CD4-positive, CD25-positive, alpha-beta regulatory T cell (primary cell): ENCODE measurements around the gene OAF. TPM values are rescaled to one million over a fixed set of nuclear protein-coding genes. Genes with fewer than 3 reads are reported as not detected.
"Not testable (repeated sequence)": the region's sequence is repeated elsewhere in the genome, so short reads cannot be mapped to it uniquely, and the experiment has no call there.

Source experiments
- ATAC-seq, 2 donors: fragments of 150-1000 bp; cut with Tn5 transposase; one replicate each; pipeline ENCODE4 v1.10.0; 2021; ENCODE audit warnings: low read depth in 2 of 2, moderate number of reproducible peaks in 2 of 2, moderate library complexity in 1 of 2
- DNase-seq, 3 donors: peaks; one replicate each; pipeline versions ENCODE4 v3.0.0 to v3.0.0-alpha.2; 2012 to 2022; ENCODE audit warnings: mixed read lengths in 1 of 3
- H3K27ac ChIP-seq: one replicate; pipeline ENCODE4 v1.7.0; 2013; ENCODE audit warnings: mild to moderate bottlenecking, low read length; ENCODE audit not compliant: insufficient read depth, poor library complexity, severe bottlenecking
- H3K27me3 ChIP-seq: one replicate; pipeline ENCODE4 v1.7.0; 2013; ENCODE audit warnings: low read length; ENCODE audit not compliant: control insufficient read depth, insufficient read depth
- H3K36me3 ChIP-seq: one replicate; pipeline ENCODE4 v1.7.0; 2013; ENCODE audit warnings: mild to moderate bottlenecking, low read length, moderate library complexity; ENCODE audit not compliant: control insufficient read depth, insufficient read depth
- H3K4me1 ChIP-seq: 2 replicates; pipeline ENCODE4 v1.7.0; 2013; ENCODE audit warnings: mild to moderate bottlenecking, low read length; ENCODE audit not compliant: insufficient read depth, control insufficient read depth, poor library complexity, severe bottlenecking
- H3K4me3 ChIP-seq: one replicate; pipeline ENCODE4 v1.7.0; 2013; ENCODE audit warnings: low read depth, mild to moderate bottlenecking, low read length, moderate library complexity
- H3K9me3 ChIP-seq, 2 experiments: 1 replicate in 1 of 2; 2 replicates in 1 of 2; pipeline ENCODE4 v1.7.0; 2013; ENCODE audit warnings: low read length in 2 of 2, mild to moderate bottlenecking in 1 of 2, moderate library complexity in 1 of 2; ENCODE audit not compliant: control insufficient read depth in 2 of 2
- H3K27ac Mint-ChIP-seq, 3 donors: one replicate each; pipeline ENCODE4 v1.8.0; 2020 to 2022; ENCODE audit warnings: mild to moderate bottlenecking in 3 of 3, mixed read lengths in 3 of 3, moderate library complexity in 2 of 3
- H3K27me3 Mint-ChIP-seq: one replicate; pipeline ENCODE4 v1.8.0; 2022; ENCODE audit warnings: mild to moderate bottlenecking, mixed read lengths
- H3K36me3 Mint-ChIP-seq: one replicate; pipeline ENCODE4 v1.8.0; 2020; ENCODE audit warnings: mixed read lengths
- H3K4me1 Mint-ChIP-seq, 4 donors: one replicate each; pipeline ENCODE4 v1.8.0; 2020 to 2022; ENCODE audit warnings: mixed read lengths in 4 of 4, mild to moderate bottlenecking in 1 of 4
- H3K4me3 Mint-ChIP-seq, 4 donors: one replicate each; pipeline ENCODE4 v1.8.0; 2020 to 2022; ENCODE audit warnings: mild to moderate bottlenecking in 4 of 4, mixed read lengths in 4 of 4, moderate library complexity in 3 of 4
- H3K9me3 Mint-ChIP-seq, 7 donors: one replicate each; pipeline ENCODE4 v1.8.0; 2020 to 2022; ENCODE audit warnings: mixed read lengths in 7 of 7, mild to moderate bottlenecking in 3 of 7, moderate library complexity in 2 of 7
- polyA plus RNA-seq, 4 donors: library from polyadenylated mRNA; unstranded; fragments of 300-500 nt; fragmentation: Illumina TruSeq; gene quantifications; one replicate each; pipeline ENCODE4 v1.2.3, GENCODE V29; 2021
- total RNA-seq: library from RNA; stranded (reverse); gene quantifications from one replicate; pipeline ENCODE4 v1.2.3, GENCODE V29; 2022

The OAF gene
- total and polyA plus RNA-seq, 5 donors from 2014 or later = 0.38 to 1.2 (median 0.54) TPM

DNA sequence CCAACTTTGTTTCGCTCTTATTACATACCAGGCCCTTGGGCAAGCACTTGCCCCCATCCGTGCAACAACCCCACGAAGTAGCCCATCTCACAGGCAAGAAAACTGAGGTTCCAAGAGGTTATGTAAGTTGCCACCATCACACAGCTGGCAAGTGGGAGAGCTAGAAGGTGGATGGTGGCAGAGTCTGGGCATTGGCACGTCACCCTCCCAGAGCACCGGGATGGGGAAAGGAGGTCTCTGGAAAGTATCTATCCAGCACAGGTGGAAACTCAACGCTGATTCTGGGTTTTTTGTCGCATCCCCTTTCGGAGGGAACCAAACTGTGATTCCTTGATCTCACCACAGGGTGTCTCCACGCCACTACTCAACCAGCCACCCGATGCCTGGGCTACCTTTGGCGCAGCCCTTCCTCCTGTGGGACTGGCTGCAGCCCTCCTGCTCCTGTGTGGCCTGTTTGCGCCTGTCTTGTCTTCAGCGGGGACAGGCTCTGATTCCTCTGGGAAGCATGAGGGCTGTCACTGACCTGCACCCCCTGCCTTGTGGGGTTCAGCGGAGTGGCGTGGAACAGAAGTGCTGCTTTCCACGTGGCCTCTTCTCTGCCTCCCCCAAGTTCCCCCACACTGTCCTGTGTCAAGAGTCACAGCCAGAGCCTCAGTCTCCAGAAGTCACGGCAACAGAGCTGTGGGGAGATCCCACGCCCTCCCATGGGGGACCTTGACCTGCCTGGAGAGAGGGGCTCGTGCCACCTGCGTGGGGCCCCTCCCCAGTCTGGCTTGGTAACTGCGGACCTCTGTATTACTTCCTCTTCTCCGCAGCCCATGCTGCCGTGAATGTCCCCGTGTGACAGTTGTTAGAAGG is 38.5 kb upstream of the OAF start:
- peak; percentile 31 to 42 for ATAC-seq
- H3K4me3 ChIP-seq = no peak overlapping the region
- Mint-ChIP-seq H3K4me3 (no peak overlapping the region), H3K9me3 (peaks cover 0 to 3% (median 0%) of the 10 kb centered on the region in 7 donors), H3K27me3 (peaks cover 53% of the 10 kb centered on the region), H3K27ac (no peak overlapping the region), H3K4me1 (peaks cover 0 to 9% (median 2%) of the 10 kb centered on the region in 4 donors), H3K36me3 (no peaks in the 10 kb centered on the region)
- DNase-seq = peak in 2 of 3 donors; percentile 7 to 40
- peaks cover 11% of the 10 kb centered on the region for H3K27me3 ChIP-seq
- peaks cover 10% of the 10 kb centered on the region for H3K4me1 ChIP-seq
- H3K36me3 ChIP-seq = no peaks in the 10 kb centered on the region
- no peak overlapping the region for H3K27ac ChIP-seq
- no peaks in the 10 kb centered on the region for H3K9me3 ChIP-seq

- H3K36me3 Mint-ChIP-seq = no peaks in the 10 kb centered on the region
- Histone ChIP-seq H3K4me1 (peaks cover 10% of the 10 kb centered on the region), H3K36me3 (no peaks in the 10 kb centered on the region), H3K4me3 (no peak overlapping the region), H3K27me3 (peaks cover 9% of the 10 kb centered on the region), H3K9me3 (no peaks in the 10 kb centered on the region), H3K27ac (no peak overlapping the region)
- DNase-seq (no peak), ATAC-seq (no peak)
- no peak overlapping the region for H3K4me3 Mint-ChIP-seq
- peaks cover 0 to 9% (median 2%) of the 10 kb centered on the region in 4 donors for H3K4me1 Mint-ChIP-seq
- H3K27me3 Mint-ChIP-seq = peaks cover 50% of the 10 kb centered on the region
- H3K9me3 Mint-ChIP-seq = no peaks in the 10 kb centered on the region
- H3K27ac Mint-ChIP-seq = no peak overlapping the region
These were observed 37.7 kb upstream of the OAF start for GRCh38 chr11:120173019-120173705.

DNA sequence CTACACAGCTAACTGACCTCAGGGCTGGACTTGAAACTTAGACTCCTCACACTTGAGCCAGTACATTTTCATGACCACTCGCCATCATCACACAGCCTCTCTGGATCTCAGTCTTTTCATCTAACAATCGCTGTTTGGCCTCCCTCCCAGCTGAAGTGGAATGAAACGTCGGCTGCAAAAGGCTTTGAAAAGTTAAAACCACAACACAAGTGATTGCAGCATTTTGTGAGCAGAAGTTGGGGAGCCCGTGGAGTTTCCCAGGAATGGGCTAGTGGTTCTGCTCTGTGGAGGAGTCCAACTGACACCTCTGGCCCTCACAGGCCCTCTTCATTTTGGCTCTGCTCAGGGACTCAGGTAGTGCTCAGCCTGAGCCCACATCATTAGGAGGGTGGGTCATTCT is 37.0 kb upstream of the OAF start:
- Histone ChIP-seq H3K27me3 (peaks cover 9% of the 10 kb centered on the region), H3K27ac (no peak overlapping the region), H3K4me3 (no peak overlapping the region), H3K9me3 (no peaks in the 10 kb centered on the region), H3K4me1 (peaks cover 7% of the 10 kb centered on the region), H3K36me3 (no peaks in the 10 kb centered on the region)
- no peak overlapping the region for H3K4me3 Mint-ChIP-seq
- no peak for ATAC-seq
- no peak overlapping the region for H3K27ac Mint-ChIP-seq
- DNase-seq = no peak
- peaks cover 44% of the 10 kb centered on the region for H3K27me3 Mint-ChIP-seq
- peaks cover 0 to 5% (median 2%) of the 10 kb centered on the region in 4 donors for H3K4me1 Mint-ChIP-seq
- no peaks in the 10 kb centered on the region for H3K9me3 Mint-ChIP-seq
- H3K36me3 Mint-ChIP-seq = no peaks in the 10 kb centered on the region

GRCh38 chr11:120174866-120175265 is 36.0 kb upstream of the OAF start:
- Mint-ChIP-seq H3K36me3 (no peaks in the 10 kb centered on the region), H3K4me3 (no peak overlapping the region), H3K27me3 (peaks cover 45% of the 10 kb centered on the region), H3K9me3 (no peaks in the 10 kb centered on the region), H3K4me1 (peaks cover 0 to 5% (median 0%) of the 10 kb centered on the region in 4 donors), H3K27ac (no peak overlapping the region)
- Histone ChIP-seq H3K9me3 (no peaks in the 10 kb centered on the region), H3K36me3 (no peaks in the 10 kb centered on the region), H3K27ac (no peak overlapping the region), H3K27me3 (peaks cover 9% of the 10 kb centered on the region), H3K4me1 (no peaks in the 10 kb centered on the region), H3K4me3 (no peak overlapping the region)
- DNase-seq (no peak), ATAC-seq (no peak)

DNA sequence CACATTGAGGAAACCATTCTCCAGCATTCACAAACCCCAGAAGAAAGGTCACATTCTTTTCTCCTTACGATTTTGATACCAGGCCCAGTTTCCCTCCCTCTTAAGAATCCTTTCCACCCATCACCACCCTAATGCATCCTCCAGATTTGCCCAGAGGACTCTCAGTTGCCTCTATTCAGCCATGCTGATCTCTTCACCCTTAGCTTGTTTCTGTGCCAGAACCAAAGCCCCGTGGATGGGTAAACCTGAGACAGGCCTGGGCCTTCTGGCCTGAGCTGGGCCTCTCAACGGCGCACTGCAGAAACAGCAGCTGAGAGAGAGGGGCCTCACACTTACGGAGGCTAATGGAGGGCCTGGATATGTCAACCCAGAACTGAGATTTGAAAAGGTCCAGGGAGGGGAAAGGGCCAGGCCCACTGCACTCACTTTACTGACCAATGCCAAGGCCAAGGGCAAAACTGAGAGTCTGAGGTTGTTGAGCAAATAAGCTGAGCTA is 32.2 kb upstream of the OAF start:
- H3K9me3 ChIP-seq = no peaks in the 10 kb centered on the region

DNA sequence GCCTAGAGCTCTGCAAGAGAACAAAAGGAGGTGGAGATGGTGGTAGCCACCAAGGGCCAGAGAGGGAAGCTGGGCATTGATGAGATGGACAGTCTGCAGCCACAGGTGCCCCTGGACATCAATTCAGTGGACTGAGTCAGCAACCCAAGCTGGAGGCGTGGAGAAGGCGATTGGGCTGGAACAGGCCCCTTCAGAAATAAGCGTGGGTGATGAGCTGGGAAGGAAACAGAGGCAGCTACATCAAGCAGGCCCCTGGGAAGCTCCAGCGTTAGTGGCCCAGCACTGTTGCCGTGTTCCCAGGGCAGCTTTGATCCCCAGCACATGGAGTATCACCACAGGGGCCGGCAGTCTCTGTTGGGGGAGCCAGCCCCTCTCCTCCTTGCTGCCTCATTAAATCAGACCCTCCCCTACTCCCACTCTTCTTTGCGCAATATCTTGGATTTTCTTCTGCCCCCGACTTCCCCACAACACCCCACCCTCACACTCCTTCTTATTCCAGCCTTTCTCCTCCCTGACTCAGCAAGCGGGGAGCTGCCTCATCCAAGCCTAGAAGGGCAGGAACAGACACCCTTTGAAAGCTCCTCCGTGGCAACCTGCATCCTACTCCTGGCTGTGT is 31.7 kb upstream of the OAF start:
- ATAC-seq (no peak), DNase-seq (no peak)
- H3K4me3 Mint-ChIP-seq = no peak overlapping the region
- no peak overlapping the region for H3K27ac ChIP-seq
- no peaks in the 10 kb centered on the region for H3K9me3 ChIP-seq
- H3K27me3 ChIP-seq = no peaks in the 10 kb centered on the region
- no peak overlapping the region for H3K27ac Mint-ChIP-seq
- no peaks in the 10 kb centered on the region for H3K4me1 ChIP-seq
- H3K36me3 ChIP-seq = no peaks in the 10 kb centered on the region
- peaks cover 20% of the 10 kb centered on the region for H3K27me3 Mint-ChIP-seq
- no peaks in the 10 kb centered on the region for H3K36me3 Mint-ChIP-seq
- H3K4me3 ChIP-seq = no peak overlapping the region
- H3K4me1 Mint-ChIP-seq = no peaks in the 10 kb centered on the region
- H3K9me3 Mint-ChIP-seq = no peaks in the 10 kb centered on the region

More for the DNA sequence above, 32.2 kb upstream of the OAF start:
- Mint-ChIP-seq H3K4me1 (no peaks in the 10 kb centered on the region), H3K36me3 (no peaks in the 10 kb centered on the region), H3K4me3 (no peak overlapping the region), H3K27me3 (peaks cover 23% of the 10 kb centered on the region), H3K27ac (no peak overlapping the region), H3K9me3 (no peaks in the 10 kb centered on the region)
- no peak overlapping the region for H3K27ac ChIP-seq
- peaks cover under 1% of the 10 kb centered on the region for H3K27me3 ChIP-seq
- no peaks in the 10 kb centered on the region for H3K36me3 ChIP-seq
- no peaks in the 10 kb centered on the region for H3K4me1 ChIP-seq
- DNase-seq (no peak), ATAC-seq (no peak)
- H3K4me3 ChIP-seq = no peak overlapping the region

- H3K4me3 ChIP-seq, H3K27ac ChIP-seq, H3K36me3 Mint-ChIP-seq, H3K9me3 Mint-ChIP-seq, H3K27ac Mint-ChIP-seq, H3K27me3 ChIP-seq, H3K4me1 ChIP-seq, H3K4me1 Mint-ChIP-seq, H3K9me3 ChIP-seq, DNase-seq, ATAC-seq, H3K36me3 ChIP-seq, H3K4me3 Mint-ChIP-seq: not testable (repeated sequence)
- H3K27me3 Mint-ChIP-seq = peaks cover 15% of the 10 kb centered on the region
These were observed 30.8 kb upstream of the OAF start for GRCh38 chr11:120180063-120180462.
